Hematopoietic multipotent progenitor cell treated with erythropoietin and hydrocortisone succinate and interleukin-3 and kit ligand, for 6 days (in vitro differentiated cells): ENCODE data around the gene PODNL1.
A peak's percentile ranks its signal among the peaks of the same experiment; 100 is the strongest.

Experiments used
- DNase-seq: peaks from one replicate; pipeline ENCODE4 v3.0.0-alpha.2; 2015

The PODNL1 gene

GRCh38 chr19:13887517-13887916 lies 50.7 kb downstream of the PODNL1 start:
- DNase-seq: no peak

GRCh38 chr19:13887018-13887436 lies 51.2 kb downstream of the PODNL1 start:
- no peak for DNase-seq

GRCh38 chr19:13885826-13886365 lies 52.3 kb downstream of the PODNL1 start:
- DNase-seq: no peak

GRCh38 chr19:13884726-13885591 lies 53.3 kb downstream of the PODNL1 start:
- peak; percentile 51 for DNase-seq

GRCh38 chr19:13883516-13884064 lies 54.6 kb downstream of the PODNL1 start:
- no peak for DNase-seq

GRCh38 chr19:13882836-13883235 lies 55.4 kb downstream of the PODNL1 start:
- DNase-seq: no peak

GRCh38 chr19:13882419-13882795 lies 55.8 kb downstream of the PODNL1 start:
- no peak for DNase-seq

GRCh38 chr19:13881692-13882418 lies 56.4 kb downstream of the PODNL1 start:
- peak; percentile 44 for DNase-seq

GRCh38 chr19:13881251-13881691 lies 56.9 kb downstream of the PODNL1 start:
- DNase-seq: no peak
